NCI-H1105 treated with DMSO at 0.1 percent for 48 hours (cell line): ENCODE results near the gene ZFPM1.

ENCODE experiments used
- DNase-seq: peaks from one replicate; lab custom pipeline; 2025; lab: John Stamatoyannopoulos, UW

ZFPM1 gene

GRCh38 chr16:88561485-88562359 is 108.6 kb downstream of the ZFPM1 start:
- peak; percentile 18 for DNase-seq

GRCh38 chr16:88566158-88566557 is 113.1 kb downstream of the ZFPM1 start:
- no peak for DNase-seq

GRCh38 chr16:88568710-88569613 is 115.9 kb downstream of the ZFPM1 start:
- DNase-seq = no peak

- no peak for DNase-seq
Measured at GRCh38 chr16:88569614-88569984, 116.5 kb downstream of the ZFPM1 start.

- DNase-seq = peak; percentile 81
Measured at GRCh38 chr16:88569985-88570690, 117.1 kb downstream of the ZFPM1 start, which contains the start of gene ZC3H18. Gene ZC3H18, plus strand, starts transcription at chr16:88570403. Its CDS starts 6,721 bp downstream, at chr16:88577124.

- no peak for DNase-seq
Measured at GRCh38 chr16:88570691-88571092, 117.6 kb downstream of the ZFPM1 start.

- no peak for DNase-seq
Measured at GRCh38 chr16:88575251-88575650, 122.2 kb downstream of the ZFPM1 start.

GRCh38 chr16:88576307-88576706 is 123.2 kb downstream of the ZFPM1 start:
- DNase-seq = no peak

- DNase-seq = no peak
Measured at GRCh38 chr16:88577166-88577565, 124.1 kb downstream of the ZFPM1 start.

GRCh38 chr16:88578446-88579313 is 125.6 kb downstream of the ZFPM1 start:
- no peak for DNase-seq

GRCh38 chr16:88580371-88580770 is 127.3 kb downstream of the ZFPM1 start:
- no peak for DNase-seq

- DNase-seq = no peak
Measured at GRCh38 chr16:88581033-88581432, 128.0 kb downstream of the ZFPM1 start.

GRCh38 chr16:88582912-88583575 is 130.0 kb downstream of the ZFPM1 start:
- DNase-seq = no peak

- DNase-seq = no peak
Measured at GRCh38 chr16:88584676-88585075, 131.6 kb downstream of the ZFPM1 start.

GRCh38 chr16:88585269-88585668 is 132.2 kb downstream of the ZFPM1 start:
- peak; percentile 73 for DNase-seq

- DNase-seq = no peak
Measured at GRCh38 chr16:88585927-88586581, 133.0 kb downstream of the ZFPM1 start.
